Neuronal stem cell (in vitro differentiated cells): Measurements from ENCODE around the gene PTPRD.

Experiments
- DNase-seq: peaks from one replicate; pipeline ENCODE4 v3.0.0-alpha.2; 2013; ENCODE audit warnings: low spot score
- H2AFZ ChIP-seq: one replicate; pipeline ENCODE4 v1.6.1; 2013; ENCODE audit warnings: mild to moderate bottlenecking, low read length, inconsistent platforms
- H2AK5ac ChIP-seq: 2 replicates; pipeline ENCODE4 v1.6.1; 2013; ENCODE audit warnings: low read depth, mild to moderate bottlenecking, inconsistent platforms, low read length, moderate library complexity, mixed read lengths
- H2BK120ac ChIP-seq: 2 replicates; pipeline ENCODE4 v1.6.1; 2013; ENCODE audit warnings: low read depth, mild to moderate bottlenecking, inconsistent platforms, low read length, moderate library complexity, mixed read lengths
- H2BK12ac ChIP-seq: one replicate; pipeline ENCODE4 v1.6.1; 2013; ENCODE audit warnings: low read length, inconsistent platforms
- H2BK15ac ChIP-seq: 2 replicates; pipeline ENCODE4 v1.6.1; 2013; ENCODE audit warnings: mild to moderate bottlenecking, low read length, inconsistent platforms, mixed read lengths
- H2BK5ac ChIP-seq: one replicate; pipeline ENCODE4 v1.6.1; 2013; ENCODE audit warnings: inconsistent platforms, mild to moderate bottlenecking, low read length, moderate library complexity
- H3K14ac ChIP-seq: one replicate; pipeline ENCODE4 v1.6.1; 2013; ENCODE audit warnings: low read length, inconsistent platforms
- H3K18ac ChIP-seq: 2 replicates; pipeline ENCODE4 v1.6.1; 2013; ENCODE audit warnings: low read length, inconsistent platforms
- H3K23ac ChIP-seq: 2 replicates; pipeline ENCODE4 v1.6.1; 2013; ENCODE audit warnings: low read depth, mild to moderate bottlenecking, mixed read lengths, low read length, inconsistent platforms; ENCODE audit not compliant: poor library complexity
- H3K27ac ChIP-seq: replicated peaks from 3 replicates; pipeline ENCODE4 v1.5.1; 2013; ENCODE audit warnings: low read length, inconsistent platforms
- H3K27me3 ChIP-seq, 3 experiments: 2 replicates each; pipeline ENCODE4 v1.6.1; 2013; ENCODE audit warnings: low read length in 3 of 3, mild to moderate bottlenecking in 2 of 3, inconsistent platforms in 1 of 3, low read depth in 1 of 3, mixed read lengths in 1 of 3, moderate library complexity in 1 of 3; ENCODE audit not compliant: control insufficient read depth in 3 of 3, insufficient read depth in 3 of 3
- H3K36me3 ChIP-seq, 2 donors: replicated peaks in 1 of 2; 2 replicates each; pipeline ENCODE4 v1.6.1; 2013; ENCODE audit warnings: low read length in 2 of 2; ENCODE audit not compliant: control insufficient read depth in 2 of 2, insufficient read depth in 2 of 2
- H3K4ac ChIP-seq: 2 replicates; pipeline ENCODE4 v1.6.1; 2013; ENCODE audit warnings: inconsistent platforms, mild to moderate bottlenecking, low read length, moderate library complexity
- H3K4me1 ChIP-seq, 2 donors: 1 replicate in 1 of 2; 2 replicates in 1 of 2; pipeline ENCODE4 v1.6.1; 2013; ENCODE audit warnings: low read length in 2 of 2, low read depth in 1 of 2; ENCODE audit not compliant: control insufficient read depth in 2 of 2, insufficient read depth in 1 of 2
- H3K4me2 ChIP-seq: one replicate; pipeline ENCODE4 v1.6.1; 2013; ENCODE audit warnings: mild to moderate bottlenecking, low read length, inconsistent platforms; ENCODE audit not compliant: insufficient read depth, poor library complexity, severe bottlenecking
- H3K4me3 ChIP-seq, 2 donors: 2 replicates each; pipeline ENCODE4 v1.5.1; 2013; ENCODE audit warnings: low read length in 2 of 2, mild to moderate bottlenecking in 2 of 2, inconsistent platforms in 1 of 2, moderate library complexity in 1 of 2
- H3K79me1 ChIP-seq: one replicate; pipeline ENCODE4 v1.6.1; 2013; ENCODE audit warnings: low read depth, mild to moderate bottlenecking, inconsistent platforms, low read length, moderate library complexity
- H3K9ac ChIP-seq: one replicate; pipeline ENCODE4 v1.6.1; 2013; ENCODE audit warnings: mild to moderate bottlenecking, low read depth, low read length, inconsistent platforms; ENCODE audit not compliant: poor library complexity
- H3K9me3 ChIP-seq, 2 donors: replicated peaks in 1 of 2; 2 replicates each; pipeline versions ENCODE3 to v1.6.1; 2013; ENCODE audit warnings: low read length in 2 of 2, mild to moderate bottlenecking in 2 of 2, inconsistent platforms in 1 of 2, low read depth in 1 of 2, mixed read lengths in 1 of 2, moderate library complexity in 1 of 2; ENCODE audit not compliant: control insufficient read depth in 2 of 2, insufficient read depth in 1 of 2
- H4K8ac ChIP-seq: one replicate; pipeline ENCODE4 v1.6.1; 2013; ENCODE audit warnings: low read depth, mild to moderate bottlenecking, inconsistent platforms, low read length, moderate library complexity
- H4K91ac ChIP-seq: one replicate; pipeline ENCODE4 v1.6.1; 2013; ENCODE audit warnings: low read length, low read depth, mild to moderate bottlenecking, inconsistent platforms; ENCODE audit not compliant: poor library complexity
- WGBS, 2 donors: extraction: QIAGEN DNeasy Blood & Tissue Kit; methylation state at CpG; one replicate each; pipeline ENCODE4 v1.1.7; 2013; ENCODE audit warnings: missing lambda C conversion rate in 2 of 2, mixed read lengths in 1 of 2; ENCODE audit not compliant: insufficient read length in 2 of 2, insufficient replicate concordance in 1 of 2; ENCODE audit errors: extremely low coverage in 2 of 2; 5-methylcytosine and 5-hydroxymethylcytosine counted together

The PTPRD gene

GRCh38 chr9:8800196-8800595 is 1812.6 kb downstream of the PTPRD start:
- Histone ChIP-seq H2BK12ac (no peak overlapping the region), H4K8ac (no peak overlapping the region), H3K4me3 (no peak overlapping the region), H3K18ac (no peak overlapping the region), H3K4ac (no peak overlapping the region), H3K27me3 (no peaks in the 10 kb centered on the region), H3K9ac (no peak overlapping the region), H4K91ac (no peak overlapping the region), H3K23ac (no peak overlapping the region), H3K14ac (no peak overlapping the region), H2AK5ac (no peak overlapping the region), H3K79me1 (no peaks in the 10 kb centered on the region), H2BK15ac (no peak overlapping the region), H3K36me3 (no peaks in the 10 kb centered on the region), H3K27ac (no peak overlapping the region), H3K9me3 (no peaks in the 10 kb centered on the region), H2AFZ (no peak overlapping the region), H3K4me2 (no peak overlapping the region), H2BK120ac (no peak overlapping the region), H3K4me1 (peaks cover 5% of the 10 kb centered on the region in 2 donors), H2BK5ac (no peak overlapping the region)
- no CpG with 5 or more reads among the region's 3 CpGs for whole genome bisulfite sequencing, 2 donors
- no peak for DNase-seq

- peaks cover 5% of the 10 kb centered on the region in 2 donors for H3K4me1 ChIP-seq
Observed at GRCh38 chr9:8799615-8800014, 1813.2 kb downstream of the PTPRD start.

GRCh38 chr9:8799206-8799605 is 1813.6 kb downstream of the PTPRD start:
- H2BK15ac ChIP-seq = no peak overlapping the region
- H2BK120ac ChIP-seq = no peak overlapping the region
- no peak overlapping the region for H3K4me2 ChIP-seq
- no peak overlapping the region for H3K9ac ChIP-seq
- no peak overlapping the region for H2BK12ac ChIP-seq
- no peak overlapping the region for H3K4me3 ChIP-seq
- no peak overlapping the region for H2AFZ ChIP-seq
- no peak overlapping the region for H2BK5ac ChIP-seq
- H3K4ac ChIP-seq = no peak overlapping the region
- H3K27me3 ChIP-seq = no peaks in the 10 kb centered on the region
- peaks cover 5% of the 10 kb centered on the region in 2 donors for H3K4me1 ChIP-seq
- H3K27ac ChIP-seq = no peak overlapping the region
- H4K8ac ChIP-seq = no peak overlapping the region
- DNase-seq = no peak
- no peak overlapping the region for H3K18ac ChIP-seq
- H3K79me1 ChIP-seq = no peaks in the 10 kb centered on the region
- H3K36me3 ChIP-seq = no peaks in the 10 kb centered on the region
- no peak overlapping the region for H2AK5ac ChIP-seq
- no peak overlapping the region for H4K91ac ChIP-seq
- H3K14ac ChIP-seq = no peak overlapping the region
- no peaks in the 10 kb centered on the region for H3K9me3 ChIP-seq
- no peak overlapping the region for H3K23ac ChIP-seq

More at GRCh38 chr9:8799615-8800014, 1813.2 kb downstream of the PTPRD start:
- Histone ChIP-seq H3K36me3 (no peaks in the 10 kb centered on the region), H4K91ac (no peak overlapping the region), H3K9me3 (no peaks in the 10 kb centered on the region), H3K4me2 (no peak overlapping the region), H3K4me3 (no peak overlapping the region), H3K79me1 (no peaks in the 10 kb centered on the region), H4K8ac (no peak overlapping the region), H3K27ac (no peak overlapping the region), H3K18ac (no peak overlapping the region), H2BK15ac (no peak overlapping the region), H3K9ac (no peak overlapping the region), H3K4ac (no peak overlapping the region), H2BK5ac (no peak overlapping the region), H2AK5ac (no peak overlapping the region), H3K23ac (no peak overlapping the region), H2BK120ac (no peak overlapping the region), H3K27me3 (no peaks in the 10 kb centered on the region), H3K14ac (no peak overlapping the region), H2AFZ (no peak overlapping the region), H2BK12ac (no peak overlapping the region)
- DNase-seq = no peak

GRCh38 chr9:8784838-8785237 is 1828.0 kb downstream of the PTPRD start:
- no CpG with 5 or more reads among the region's 2 CpGs for WGBS, 2 donors
- DNase-seq = no peak
- peaks cover 0 to 4% of the 10 kb centered on the region in 2 donors for H3K9me3 ChIP-seq

More at GRCh38 chr9:8784838-8785237, 1828.0 kb downstream of the PTPRD start:
- Histone ChIP-seq H2BK15ac (no peak overlapping the region), H3K27me3 (no peaks in the 10 kb centered on the region), H4K91ac (no peak overlapping the region), H3K4me2 (no peak overlapping the region), H3K79me1 (no peaks in the 10 kb centered on the region), H3K27ac (no peak overlapping the region), H2BK12ac (no peak overlapping the region), H3K23ac (no peak overlapping the region), H4K8ac (no peak overlapping the region), H2BK120ac (no peak overlapping the region), H3K9ac (no peak overlapping the region), H2AFZ (no peak overlapping the region), H3K36me3 (no peaks in the 10 kb centered on the region), H3K4ac (no peak overlapping the region), H3K14ac (no peak overlapping the region), H3K4me1 (peaks cover 2 to 37% of the 10 kb centered on the region in 2 donors), H2AK5ac (no peak overlapping the region), H2BK5ac (no peak overlapping the region), H3K18ac (no peak overlapping the region), H3K4me3 (no peak overlapping the region)
